ENCODE measurements around the gene ADPRH.

Gene ADPRH

GRCh38 chr3:119579366-119580066 lies at the start of gene ADPRH:
Gene ADPRH (plus strand): TSS chr3:119579492. CDS start chr3:119582170, 2,678 bp downstream.
- Histone ChIP-seq H3K36me3 (no peaks in the 10 kb centered on the region), H3K27me3 (no peaks in the 10 kb centered on the region), H3K4me1 (peaks cover 0 to 14% (median 3%) of the 10 kb centered on the region in 4 donors), H3K27ac (peak within 1 kb of the TSS; percentile 91 to 93), H3K4me3 (peak within 1 kb of the TSS; percentile 68 to 74), H3K9me3 (no peaks in the 10 kb centered on the region)
- TF ChIP-seq CTCF (IDR thresholded peaks at IDR 0.05), result no peak
- peak; percentile 52 to 86 for DNase-seq
- intact Hi-C loops (cut with DNase I; ENCODE audit: low total_unique reads), result loop anchor here (10.0 kb wide), 1 partner anchor 75 kb away; no protein-coding TSS in a partner anchor

- Histone ChIP-seq H3K27me3 (no peaks in the 10 kb centered on the region), H3K9me3 (no peaks in the 10 kb centered on the region), H3K4me1 (no peaks in the 10 kb centered on the region), H3K27ac (no peak overlapping the region), H3K36me3 (peaks cover 0 to 13% (median 5%) of the 10 kb centered on the region in 3 donors), H3K4me3 (no peak overlapping the region)
- no peak for TF ChIP-seq CTCF (IDR thresholded peaks at IDR 0.05)
- DNase-seq, result no peak
- intact Hi-C loops (cut with DNase I; ENCODE audit: low total_unique reads), result no loop called here
Observed at GRCh38 chr3:119529883-119530282, 49.4 kb upstream of the ADPRH start.

GRCh38 chr3:119530456-119530855 lies 48.8 kb upstream of the ADPRH start:
- no peak for TF ChIP-seq CTCF (IDR thresholded peaks at IDR 0.05)
- Histone ChIP-seq H3K27me3 (no peaks in the 10 kb centered on the region), H3K4me1 (no peaks in the 10 kb centered on the region), H3K4me3 (no peak overlapping the region), H3K9me3 (no peaks in the 10 kb centered on the region), H3K36me3 (peaks cover 0 to 7% (median 5%) of the 10 kb centered on the region in 3 donors), H3K27ac (no peak overlapping the region)
- intact Hi-C loops (cut with DNase I; ENCODE audit: low total_unique reads), result no loop called here
- no peak for DNase-seq

GRCh38 chr3:119531151-119531550 lies 48.1 kb upstream of the ADPRH start:
- H3K4me3 ChIP-seq, result no peak overlapping the region
- intact Hi-C loops (cut with DNase I; ENCODE audit: low total_unique reads), result no loop called here
- no peaks in the 10 kb centered on the region for H3K9me3 ChIP-seq
- H3K4me1 ChIP-seq, result no peaks in the 10 kb centered on the region
- TF ChIP-seq CTCF (IDR thresholded peaks at IDR 0.05), result no peak
- no peaks in the 10 kb centered on the region for H3K27me3 ChIP-seq
- no peak for DNase-seq
- H3K36me3 ChIP-seq, result peaks cover 0 to 5% (median 1%) of the 10 kb centered on the region in 3 donors
- no peak overlapping the region for H3K27ac ChIP-seq

GRCh38 chr3:119534296-119534695 lies 45.0 kb upstream of the ADPRH start:
- Histone ChIP-seq H3K4me1 (no peaks in the 10 kb centered on the region), H3K27me3 (no peaks in the 10 kb centered on the region), H3K4me3 (no peak overlapping the region), H3K36me3 (no peaks in the 10 kb centered on the region), H3K27ac (no peak overlapping the region), H3K9me3 (no peaks in the 10 kb centered on the region)
- TF ChIP-seq CTCF (IDR thresholded peaks at IDR 0.05), result no peak
- no peak for DNase-seq
- intact Hi-C loops (cut with DNase I; ENCODE audit: low total_unique reads), result no loop called here
